SW 1271 (cell line): Measurements from ENCODE around the gene WDR81.
"Not testable (repeated sequence)": the region's sequence is repeated elsewhere in the genome, so short reads cannot be mapped to it uniquely, and the experiment has no call there.

Experiments
- DNase-seq, 2 experiments: peaks; one replicate each; lab custom pipeline; 2025; lab: John Stamatoyannopoulos, UW

The WDR81 gene

GRCh38 chr17:1724351-1724868, at the start of gene WDR81:
TSS of gene WDR81 (plus strand) at chr17:1724704. CDS start at chr17:1724960, 256 bp downstream.
- DNase-seq: peak; percentile 58 to 73

DNA sequence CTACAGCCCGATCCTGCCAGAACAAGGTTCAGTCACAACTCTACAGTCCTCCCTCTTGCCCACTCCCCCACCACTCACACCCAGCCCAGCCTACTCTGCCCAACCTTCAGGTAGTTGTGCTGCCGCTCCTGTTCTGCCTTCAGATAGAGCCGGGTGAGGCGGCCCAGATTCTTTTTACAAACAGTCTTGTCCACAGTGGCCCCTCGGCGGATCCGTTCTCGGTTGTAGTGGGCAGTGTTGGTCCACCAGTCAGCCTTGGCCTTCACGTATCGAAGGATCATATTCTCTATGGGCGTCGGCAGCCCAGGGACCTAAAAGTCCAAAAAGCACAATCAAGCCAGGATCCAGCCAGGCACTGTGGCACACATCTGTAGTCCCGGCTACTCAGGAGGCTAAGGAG, 48.1 kb upstream of the WDR81 start:
- no peak for DNase-seq

- DNase-seq: no peak
These were observed 41.0 kb upstream of the WDR81 start for GRCh38 chr17:1683459-1683858.

DNA sequence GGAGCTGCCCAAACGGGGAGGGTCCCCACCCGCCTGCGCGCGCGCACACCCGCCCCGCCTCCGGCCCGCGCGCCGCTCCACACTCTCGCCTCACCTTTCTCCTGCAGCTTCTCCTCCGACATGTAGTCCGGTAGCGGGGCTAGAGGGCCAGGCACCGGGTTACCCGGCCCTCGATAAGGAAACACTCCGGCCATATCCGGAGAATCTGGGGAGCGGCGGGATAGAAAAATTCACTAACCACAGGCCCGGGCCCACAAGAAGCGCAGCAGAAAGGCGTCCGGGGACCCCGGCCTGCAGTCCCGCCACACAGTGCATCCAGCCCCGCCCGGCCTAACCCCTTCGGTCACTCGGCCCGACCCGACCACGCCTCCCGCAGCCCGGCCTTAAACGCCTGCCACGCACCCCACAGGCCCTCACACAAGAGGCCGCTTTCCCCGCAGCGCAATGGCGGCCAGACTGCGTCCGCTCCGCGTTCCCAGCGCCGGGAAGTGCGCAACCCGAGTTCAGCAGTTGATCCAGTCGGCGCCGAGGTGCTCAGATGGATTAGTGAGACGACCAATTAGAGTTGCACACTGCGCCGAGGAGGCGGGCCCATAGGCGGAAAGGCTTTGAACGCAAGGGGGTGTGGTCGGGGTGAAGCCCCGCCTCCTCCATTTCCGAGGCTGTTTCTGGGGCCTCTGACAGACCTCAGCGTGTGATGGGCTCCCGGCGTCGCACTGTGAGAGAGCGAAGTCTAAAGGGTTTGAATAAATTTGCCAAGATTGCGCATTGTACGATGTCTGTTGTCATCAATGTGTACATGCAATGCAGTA, 39.9 kb upstream of the WDR81 start, which contains the start of gene PRPF8:
PRPF8 (minus strand) TSS at position 490 of the 812 bp plus-strand sequence; CDS start at position 194, 296 bp downstream.
- DNase-seq: peak; percentile 79 to 95

- DNase-seq: no peak
These were observed 38.4 kb upstream of the WDR81 start for GRCh38 chr17:1686086-1686485.

GRCh38 chr17:1688405-1688804, 36.1 kb upstream of the WDR81 start:
- not testable (repeated sequence) for DNase-seq

- no peak for DNase-seq
These were observed 33.8 kb upstream of the WDR81 start for GRCh38 chr17:1690544-1691221.

- no peak for DNase-seq
These were observed 31.2 kb upstream of the WDR81 start for GRCh38 chr17:1693339-1693738.

GRCh38 chr17:1695365-1695764, 29.1 kb upstream of the WDR81 start:
- no peak for DNase-seq

DNA sequence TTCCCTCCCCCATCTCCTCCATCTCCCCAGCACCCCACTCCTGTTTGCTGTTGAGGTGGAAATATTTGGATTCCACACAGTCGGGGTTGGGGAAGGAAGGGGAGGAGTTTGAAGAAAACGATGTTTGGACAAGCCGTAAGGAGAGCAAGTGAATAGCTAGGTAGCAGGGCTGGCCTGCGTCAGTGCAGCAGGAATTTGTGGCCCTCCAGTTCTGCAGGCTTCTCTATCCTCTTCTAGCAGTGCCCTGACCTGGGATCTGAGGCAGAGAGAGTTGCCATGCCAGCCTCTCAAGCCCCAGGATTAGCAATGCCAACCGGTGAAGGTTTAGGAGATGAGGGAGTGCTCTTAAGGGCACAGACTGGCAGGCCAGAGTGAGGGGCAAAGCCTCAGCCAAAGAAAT, 26.8 kb upstream of the WDR81 start:
- no peak for DNase-seq

DNA sequence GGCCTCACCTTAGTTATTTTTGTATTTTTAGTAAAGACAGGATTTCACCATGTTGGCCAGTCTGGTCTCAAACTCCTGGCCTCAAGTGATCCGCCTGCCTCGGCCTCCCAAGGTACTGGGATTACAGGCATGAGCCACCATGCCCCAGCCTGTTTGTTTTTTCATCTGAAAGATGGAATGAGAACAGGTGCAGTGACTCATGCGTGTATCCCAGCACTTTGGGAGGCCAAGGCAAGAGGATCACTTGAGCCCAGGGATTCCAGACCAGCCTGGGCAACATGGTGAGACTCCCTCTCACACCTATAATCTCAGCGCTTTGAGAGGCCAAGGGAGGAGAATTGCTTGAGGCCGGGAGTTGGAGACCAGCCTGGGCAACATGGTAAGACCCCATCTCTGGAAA, 24.6 kb upstream of the WDR81 start:
- DNase-seq: not testable (repeated sequence)

- DNase-seq: no peak
These were observed 21.4 kb upstream of the WDR81 start for GRCh38 chr17:1703063-1703462.

- no peak for DNase-seq
These were observed 19.5 kb upstream of the WDR81 start for GRCh38 chr17:1705004-1705403.

GRCh38 chr17:1707107-1707506, 17.4 kb upstream of the WDR81 start:
- no peak for DNase-seq

DNA sequence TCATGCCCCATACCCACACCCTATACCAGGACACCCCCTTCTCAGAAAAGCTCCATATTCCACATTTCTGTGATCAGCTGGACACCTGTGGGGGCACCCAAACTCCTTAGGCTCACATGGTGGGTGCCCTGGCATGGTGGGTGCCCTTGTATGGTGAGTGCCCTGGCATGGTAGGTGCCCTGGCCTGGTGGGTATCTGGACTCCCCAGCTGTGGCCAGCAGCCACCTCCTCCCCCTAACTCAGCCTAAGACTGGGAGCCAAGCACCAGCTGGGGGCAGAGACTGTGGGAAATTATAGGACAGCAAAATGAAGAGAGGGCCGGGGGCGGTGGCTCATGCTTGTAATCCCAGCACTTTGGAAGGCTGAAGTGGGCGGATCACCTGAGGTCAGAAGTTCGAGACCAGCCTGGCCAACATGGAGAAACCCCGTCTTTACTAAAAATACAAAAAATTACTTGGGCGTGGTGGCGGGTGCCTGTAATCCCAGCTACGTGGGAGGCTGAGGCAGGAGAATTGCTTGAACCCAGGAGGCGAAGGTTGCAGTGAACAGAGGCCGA, 15.6 kb upstream of the WDR81 start:
- DNase-seq: not testable (repeated sequence)

DNA sequence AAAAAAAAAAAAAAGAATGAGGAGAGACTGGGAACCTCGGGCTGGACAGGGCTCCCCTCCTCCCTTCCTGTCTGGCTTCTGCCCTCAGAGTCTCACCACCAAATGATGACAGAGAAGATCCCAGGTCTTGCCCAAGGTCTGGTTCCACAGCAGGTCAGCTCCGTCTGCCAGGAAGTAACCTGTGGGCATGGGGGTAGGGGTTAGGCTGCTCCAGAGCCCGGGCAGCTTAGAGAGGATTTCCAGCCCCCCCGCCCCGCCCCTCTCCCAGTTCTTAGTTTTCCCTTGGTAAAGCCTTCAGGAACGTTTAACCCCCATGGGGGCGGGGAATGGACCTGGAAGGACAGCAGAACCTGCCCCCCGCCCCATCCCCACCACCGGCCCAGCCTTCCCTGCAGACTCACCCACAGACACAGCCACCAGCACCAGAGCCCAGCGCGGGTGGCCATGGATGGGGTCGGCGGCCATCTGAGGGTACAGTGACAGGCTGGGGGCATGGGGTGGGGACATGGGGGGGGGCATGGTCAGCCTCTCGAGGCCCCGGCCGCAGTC, 15.0 kb upstream of the WDR81 start:
- no peak for DNase-seq

DNA sequence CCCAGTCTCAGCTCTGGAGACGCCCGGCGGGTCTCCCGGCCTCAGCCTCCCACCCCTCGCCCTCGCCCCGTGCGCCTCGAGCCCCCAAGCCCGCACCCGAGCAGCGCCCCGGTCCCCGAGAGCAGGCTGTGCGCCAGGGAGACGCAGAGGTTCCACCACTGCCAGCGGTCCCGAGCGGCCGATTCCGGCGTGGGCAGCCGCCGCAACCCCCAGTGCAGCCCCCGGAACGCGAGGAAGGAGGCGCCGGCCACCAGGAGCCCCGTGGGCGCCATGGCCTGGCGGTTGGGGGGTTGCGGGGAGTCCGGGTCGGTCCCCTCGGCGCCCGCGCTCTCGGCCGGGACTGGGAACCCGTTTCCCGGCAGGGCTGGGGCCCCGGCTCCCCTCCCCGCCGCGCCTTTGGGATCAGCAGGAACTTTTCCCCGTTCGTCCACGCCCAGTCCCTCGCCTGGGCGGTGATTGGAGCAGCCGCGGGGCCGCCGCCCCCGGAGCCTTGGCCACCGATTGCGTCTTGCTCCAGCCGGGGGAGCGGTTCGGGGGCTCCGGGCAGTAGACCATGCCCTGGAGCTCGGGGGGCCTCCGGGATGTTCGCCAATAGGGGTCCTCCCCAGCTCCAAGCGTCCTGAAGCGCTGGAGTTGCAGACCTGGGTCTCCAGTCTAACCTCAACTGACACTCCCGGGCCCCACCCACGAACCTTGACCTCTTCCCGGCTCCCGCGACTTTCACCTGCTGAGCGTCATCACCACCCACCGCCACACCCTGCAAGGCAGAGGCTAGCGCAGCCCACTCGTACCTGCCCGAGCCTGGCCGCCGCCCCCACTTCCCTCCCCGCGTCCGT, 14.3 kb upstream of the WDR81 start, which contains the start of gene TLCD2:
TLCD2 (minus strand) TSS at position 407 of the 836 bp plus-strand sequence; CDS start at position 272, 135 bp downstream.
- peak in 1 of 2 experiments; percentile 42 for DNase-seq

- no peak for DNase-seq
These were observed 13.5 kb upstream of the WDR81 start for GRCh38 chr17:1710807-1711553.

GRCh38 chr17:1711804-1712203, 12.7 kb upstream of the WDR81 start:
- DNase-seq: no peak

- DNase-seq: no peak
These were observed 12.2 kb upstream of the WDR81 start for GRCh38 chr17:1712271-1712670.
